ENCODE measurements around the gene FKBP2.
A peak's percentile ranks its signal among the peaks of the same experiment; 100 is the strongest.

The FKBP2 gene

DNA sequence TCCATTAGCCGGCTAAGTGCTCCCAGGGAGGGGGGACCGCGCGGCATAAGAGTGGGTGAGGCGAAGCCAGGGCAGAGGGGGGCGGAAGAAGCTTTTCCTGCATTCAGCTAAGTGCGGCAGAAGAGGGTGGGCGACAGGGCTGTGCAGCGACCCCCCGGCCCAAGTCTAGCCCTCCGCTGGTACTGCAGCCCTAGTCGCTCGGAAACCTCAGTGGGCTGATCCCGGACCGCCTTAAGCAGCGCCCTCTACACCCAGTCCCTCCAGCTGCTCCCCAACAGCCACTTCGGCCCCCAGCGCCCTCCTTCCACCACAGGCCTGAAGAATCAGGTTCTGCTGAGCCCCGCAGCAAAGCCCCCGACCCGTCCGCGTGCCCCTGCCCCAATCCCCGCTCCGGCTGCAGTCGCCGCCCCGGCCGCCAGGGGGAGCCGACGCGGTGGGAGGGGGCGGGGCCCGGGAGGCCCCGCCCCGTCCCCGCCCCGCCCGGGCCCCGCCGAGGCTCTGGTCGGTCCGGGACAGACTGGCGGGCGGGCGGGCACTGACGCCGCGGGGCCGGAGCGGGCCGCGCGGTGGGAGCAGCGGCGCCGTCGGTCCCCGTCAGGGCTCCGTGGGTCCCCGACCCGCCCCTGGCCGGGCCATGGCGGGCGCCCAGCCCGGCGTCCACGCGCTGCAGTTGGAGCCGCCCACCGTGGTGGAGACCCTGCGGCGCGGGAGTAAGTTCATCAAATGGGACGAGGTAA is 10.3 kb downstream of the FKBP2 start, which contains the start of gene PLCB3:
Gene PLCB3 (plus strand): TSS at position 515 of the 737 bp plus-strand sequence. CDS start 120 bp downstream, at position 635.
- no peaks in the 10 kb centered on the region for H3K27me3 ChIP-seq (ENCODE audit: insufficient read depth, insufficient read length)
- TF ChIP-seq ZNF274 (IDR thresholded peaks at IDR 0.05; ENCODE audit: low read depth, low read length) (no peak), SUZ12 (IDR thresholded peaks at IDR 0.05; ENCODE audit: extremely low read depth, insufficient read depth, insufficient read length) (no peak), YY1 (IDR thresholded peaks at IDR 0.05; ENCODE audit: insufficient read depth, insufficient read length) (no peak)
- H3K9ac ChIP-seq (ENCODE audit: insufficient read length, low read depth) = peak within 1 kb of the TSS; percentile 92
- peak within 1 kb of the TSS; percentile 81 for H3K4me3 ChIP-seq (ENCODE audit: insufficient read length, low read depth)
- H3K4me1 ChIP-seq (ENCODE audit: insufficient read depth, insufficient read length) = peaks cover 38% of the 10 kb centered on the region
- no peak for DNase-seq (ENCODE audit: low read depth, low spot score)
- peaks cover 32% of the 10 kb centered on the region for H3K36me3 ChIP-seq (ENCODE audit: insufficient read depth, insufficient read length, low read length)
- H3K9me3 ChIP-seq (ENCODE audit: insufficient read depth, low read length) = no peaks in the 10 kb centered on the region

DNA sequence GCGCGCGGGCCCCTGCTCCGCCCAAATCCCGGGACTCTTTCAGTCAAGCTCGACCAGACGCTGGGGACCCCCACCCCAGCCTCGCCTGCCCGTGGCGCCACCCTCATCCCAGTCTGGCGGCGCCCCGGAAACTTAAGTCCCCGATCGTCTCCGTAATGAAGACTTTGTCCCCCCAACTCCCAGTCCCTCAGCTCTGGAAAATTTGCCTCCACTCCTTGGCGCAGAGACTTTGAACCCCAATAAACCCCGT is 10.8 kb downstream of the FKBP2 start:
- H3K4me1 ChIP-seq (ENCODE audit: insufficient read depth, insufficient read length) = peaks cover 40% of the 10 kb centered on the region
- H3K36me3 ChIP-seq (ENCODE audit: insufficient read depth, insufficient read length, low read length) = peaks cover 37% of the 10 kb centered on the region
- no peak for DNase-seq (ENCODE audit: low read depth, low spot score)

DNA sequence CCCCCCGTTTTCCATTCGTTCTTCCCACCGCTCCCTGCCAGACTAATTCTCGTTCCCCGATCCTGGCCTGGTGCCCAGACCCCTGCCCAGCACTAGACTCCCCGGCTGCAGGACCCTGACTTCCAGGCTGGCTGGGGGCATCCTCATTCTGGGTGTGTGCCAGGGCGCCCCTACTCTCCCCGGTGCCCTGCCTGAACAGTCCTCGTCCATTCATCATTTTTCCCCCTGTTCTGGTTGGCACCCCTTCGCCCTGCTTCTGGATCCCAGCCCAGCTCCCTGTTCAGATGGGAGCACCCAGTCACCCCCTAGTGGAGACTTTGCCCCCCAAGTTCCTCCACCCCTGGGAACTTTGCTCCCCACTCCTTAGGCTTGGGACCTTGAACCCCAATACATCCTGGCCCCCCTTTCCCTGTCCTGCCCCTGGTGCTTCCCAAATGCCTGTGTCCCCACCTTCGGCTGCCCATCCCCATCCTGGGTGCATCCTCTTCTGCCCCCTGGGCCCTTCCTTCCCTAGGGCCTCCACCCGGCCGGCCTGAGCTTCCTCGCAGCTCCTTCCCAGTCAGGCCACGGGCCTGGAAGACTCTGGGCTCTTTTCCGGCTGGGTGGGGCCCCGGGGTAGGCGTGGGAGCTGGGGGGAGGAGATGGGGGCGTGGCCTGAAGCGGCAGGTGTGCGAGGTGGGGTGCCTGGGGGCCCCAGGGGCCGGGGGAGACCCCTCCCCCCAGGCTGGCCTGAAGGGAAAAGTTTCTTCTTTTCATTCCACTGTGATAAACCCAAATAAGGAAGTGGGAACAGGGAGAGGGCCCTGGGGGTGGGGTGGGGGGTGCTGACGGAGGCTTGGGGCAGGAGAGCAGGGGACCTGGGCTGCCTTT is 11.3 kb downstream of the FKBP2 start:
- TF ChIP-seq ZNF274 (IDR thresholded peaks at IDR 0.05; ENCODE audit: low read depth, low read length) (no peak), YY1 (IDR thresholded peaks at IDR 0.05; ENCODE audit: insufficient read depth, insufficient read length) (no peak), SUZ12 (IDR thresholded peaks at IDR 0.05; ENCODE audit: extremely low read depth, insufficient read depth, insufficient read length) (no peak)
- H3K4me1 ChIP-seq (ENCODE audit: insufficient read depth, insufficient read length) = peaks cover 40% of the 10 kb centered on the region
- peaks cover 38% of the 10 kb centered on the region for H3K36me3 ChIP-seq (ENCODE audit: insufficient read depth, insufficient read length, low read length)
- no peaks in the 10 kb centered on the region for H3K27me3 ChIP-seq (ENCODE audit: insufficient read depth, insufficient read length)
- peak overlapping the region; percentile 92 for H3K9ac ChIP-seq (ENCODE audit: insufficient read length, low read depth)
- peak overlapping the region; percentile 81 for H3K4me3 ChIP-seq (ENCODE audit: insufficient read length, low read depth)
- DNase-seq (ENCODE audit: low read depth, low spot score) = no peak
- H3K9me3 ChIP-seq (ENCODE audit: insufficient read depth, low read length) = no peaks in the 10 kb centered on the region

More for the DNA sequence above, 10.8 kb downstream of the FKBP2 start:
- Histone ChIP-seq H3K4me3 (ENCODE audit: insufficient read length, low read depth) (peak overlapping the region; percentile 81), H3K9ac (ENCODE audit: insufficient read length, low read depth) (peak overlapping the region; percentile 92), H3K9me3 (ENCODE audit: insufficient read depth, low read length) (no peaks in the 10 kb centered on the region), H3K27me3 (ENCODE audit: insufficient read depth, insufficient read length) (no peaks in the 10 kb centered on the region)
- TF ChIP-seq SUZ12 (IDR thresholded peaks at IDR 0.05; ENCODE audit: extremely low read depth, insufficient read depth, insufficient read length) = no peak
- no peak for TF ChIP-seq ZNF274 (IDR thresholded peaks at IDR 0.05; ENCODE audit: low read depth, low read length)
- TF ChIP-seq YY1 (IDR thresholded peaks at IDR 0.05; ENCODE audit: insufficient read depth, insufficient read length) = no peak

DNA sequence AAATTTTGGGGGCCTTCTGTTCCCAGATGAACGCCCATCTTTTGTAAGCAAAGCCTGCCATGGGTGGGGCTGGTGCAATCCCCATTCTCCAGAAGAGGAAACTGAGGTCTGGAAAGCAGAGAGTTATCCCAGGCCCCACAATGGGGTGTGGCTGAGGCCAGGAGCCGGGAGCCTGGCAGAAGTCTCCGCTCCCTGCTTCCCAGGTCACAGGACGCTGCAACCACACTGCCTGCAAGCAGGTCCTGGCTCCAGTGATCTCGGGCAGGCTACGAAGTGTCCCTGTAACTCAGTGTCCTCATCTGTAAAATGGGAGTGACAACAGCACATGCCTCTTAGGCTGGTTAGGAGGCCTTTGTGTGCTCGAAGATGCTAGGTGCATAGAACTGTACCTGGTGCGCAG is 12.1 kb downstream of the FKBP2 start:
- Histone ChIP-seq H3K9ac (ENCODE audit: insufficient read length, low read depth) (peak overlapping the region; percentile 44), H3K27me3 (ENCODE audit: insufficient read depth, insufficient read length) (no peaks in the 10 kb centered on the region), H3K4me1 (ENCODE audit: insufficient read depth, insufficient read length) (peaks cover 37% of the 10 kb centered on the region), H3K36me3 (ENCODE audit: insufficient read depth, insufficient read length, low read length) (peaks cover 43% of the 10 kb centered on the region), H3K4me3 (ENCODE audit: insufficient read length, low read depth) (peak overlapping the region; percentile 22), H3K9me3 (ENCODE audit: insufficient read depth, low read length) (no peaks in the 10 kb centered on the region)
- no peak for DNase-seq (ENCODE audit: low read depth, low spot score)
- no peak for TF ChIP-seq ZNF274 (IDR thresholded peaks at IDR 0.05; ENCODE audit: low read depth, low read length)
- no peak for TF ChIP-seq YY1 (IDR thresholded peaks at IDR 0.05; ENCODE audit: insufficient read depth, insufficient read length)
- TF ChIP-seq SUZ12 (IDR thresholded peaks at IDR 0.05; ENCODE audit: extremely low read depth, insufficient read depth, insufficient read length) = no peak

DNA sequence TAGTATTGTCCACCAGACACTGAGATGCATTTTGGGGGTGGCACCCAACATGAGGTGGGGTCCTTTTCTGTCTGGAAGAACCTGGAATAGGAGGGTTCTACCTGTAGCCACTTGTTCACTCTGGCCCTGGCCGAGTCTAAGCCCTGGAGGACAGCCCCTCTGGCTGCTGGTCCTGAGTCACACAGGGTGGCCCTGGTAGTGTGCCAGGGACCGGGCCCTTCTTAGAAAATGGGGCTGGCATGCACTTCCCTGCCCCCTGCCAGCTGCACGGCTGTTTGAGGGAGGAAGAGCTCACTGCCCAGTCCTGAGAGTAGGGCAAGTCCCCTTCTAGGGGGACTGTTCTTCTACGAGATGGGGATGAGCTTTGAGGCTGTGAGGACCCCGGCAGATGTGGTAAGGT is 12.6 kb downstream of the FKBP2 start:
- DNase-seq (ENCODE audit: low read depth, low spot score) = no peak
- Histone ChIP-seq H3K9me3 (ENCODE audit: insufficient read depth, low read length) (no peaks in the 10 kb centered on the region), H3K9ac (ENCODE audit: insufficient read length, low read depth) (no peak overlapping the region), H3K4me1 (ENCODE audit: insufficient read depth, insufficient read length) (peaks cover 33% of the 10 kb centered on the region), H3K27me3 (ENCODE audit: insufficient read depth, insufficient read length) (no peaks in the 10 kb centered on the region), H3K4me3 (ENCODE audit: insufficient read length, low read depth) (no peak overlapping the region), H3K36me3 (ENCODE audit: insufficient read depth, insufficient read length, low read length) (peaks cover 47% of the 10 kb centered on the region)
- TF ChIP-seq ZNF274 (IDR thresholded peaks at IDR 0.05; ENCODE audit: low read depth, low read length) = no peak
- no peak for TF ChIP-seq SUZ12 (IDR thresholded peaks at IDR 0.05; ENCODE audit: extremely low read depth, insufficient read depth, insufficient read length)
- TF ChIP-seq YY1 (IDR thresholded peaks at IDR 0.05; ENCODE audit: insufficient read depth, insufficient read length) = no peak

DNA sequence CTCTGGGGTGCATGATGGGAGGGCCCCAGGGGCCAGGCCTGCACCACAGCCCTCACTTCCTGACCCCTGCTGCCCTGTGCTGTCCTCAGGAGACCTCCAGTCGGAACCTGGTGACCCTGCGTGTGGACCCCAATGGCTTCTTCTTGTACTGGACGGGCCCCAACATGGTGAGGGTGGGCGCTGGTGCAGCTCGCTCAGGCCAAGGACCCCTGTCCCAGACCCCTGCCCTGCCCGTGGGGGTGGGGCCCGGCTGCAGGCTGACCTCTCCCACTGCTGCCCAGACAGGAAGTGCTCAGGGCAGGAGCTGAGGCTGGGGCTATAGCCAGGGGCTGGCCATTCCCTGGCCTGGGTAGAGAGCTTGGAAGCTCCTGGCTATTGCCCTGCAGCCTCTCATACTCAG is 13.4 kb downstream of the FKBP2 start:
- Histone ChIP-seq H3K4me3 (ENCODE audit: insufficient read length, low read depth) (no peak overlapping the region), H3K9ac (ENCODE audit: insufficient read length, low read depth) (peak overlapping the region; percentile 16), H3K27me3 (ENCODE audit: insufficient read depth, insufficient read length) (no peaks in the 10 kb centered on the region), H3K4me1 (ENCODE audit: insufficient read depth, insufficient read length) (peaks cover 25% of the 10 kb centered on the region), H3K36me3 (ENCODE audit: insufficient read depth, insufficient read length, low read length) (peaks cover 55% of the 10 kb centered on the region), H3K9me3 (ENCODE audit: insufficient read depth, low read length) (no peaks in the 10 kb centered on the region)
- no peak for TF ChIP-seq YY1 (IDR thresholded peaks at IDR 0.05; ENCODE audit: insufficient read depth, insufficient read length)
- no peak for TF ChIP-seq ZNF274 (IDR thresholded peaks at IDR 0.05; ENCODE audit: low read depth, low read length)
- no peak for TF ChIP-seq SUZ12 (IDR thresholded peaks at IDR 0.05; ENCODE audit: extremely low read depth, insufficient read depth, insufficient read length)
- no peak for DNase-seq (ENCODE audit: low read depth, low spot score)
